Stimulated activated CD4-positive, alpha-beta T cell treated with anti-CD3 and anti-CD28 coated beads, Interleukin-2, amount 100 ng/mL, for 4 hours (primary cell): ENCODE results near the gene JAKMIP3.
"Not testable (repeated sequence)": the region's sequence is repeated elsewhere in the genome, so short reads cannot be mapped to it uniquely, and the experiment has no call there.

Experiments used
- DNase-seq: peaks from one replicate; pipeline ENCODE4 v3.0.0-alpha.2; 2020; ENCODE audit warnings: low read depth

JAKMIP3 gene

GRCh38 chr10:132064082-132064755 is 1.5 kb upstream of the JAKMIP3 start:
- no peak for DNase-seq

GRCh38 chr10:132064771-132065437 is 842 bp upstream of the JAKMIP3 start:
- no peak for DNase-seq

- no peak for DNase-seq
Measured at GRCh38 chr10:132066186-132066585, 440 bp downstream of the JAKMIP3 start.

GRCh38 chr10:132066812-132067211 is 1.1 kb downstream of the JAKMIP3 start:
- DNase-seq: no peak

DNA sequence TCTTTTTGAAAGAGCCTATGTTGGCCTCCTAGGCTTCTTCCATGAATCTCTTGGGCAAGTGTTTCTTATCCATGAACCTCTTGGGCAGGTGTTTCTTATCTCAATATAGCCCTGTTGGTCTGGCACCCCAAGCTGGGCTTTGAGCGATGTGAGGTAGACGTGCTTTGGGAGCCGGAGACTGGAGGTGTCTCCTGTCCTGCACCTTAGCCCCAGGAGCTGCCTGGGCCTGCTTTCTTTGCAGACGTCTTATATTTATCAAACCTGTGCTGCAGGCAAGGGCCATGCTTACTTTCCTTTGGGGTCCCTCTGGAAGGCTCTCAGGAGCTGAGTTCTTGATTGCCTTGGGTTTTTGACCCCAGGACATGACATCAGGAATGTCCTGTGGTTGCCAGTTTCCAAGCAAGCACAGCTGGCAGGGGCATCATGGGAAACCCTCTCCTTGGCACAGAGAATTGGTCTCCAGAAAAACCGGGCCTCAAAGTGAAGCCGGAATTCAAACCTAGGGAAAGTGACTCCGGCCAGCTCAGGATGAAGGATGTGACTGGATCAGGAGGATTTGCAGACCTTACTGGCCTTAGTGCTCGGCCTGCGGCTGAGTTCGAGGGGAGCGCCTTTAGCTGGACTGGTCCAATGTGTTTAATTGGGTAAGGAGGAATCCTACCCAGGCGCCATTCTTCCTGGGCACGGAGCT is 2.8 kb downstream of the JAKMIP3 start:
- DNase-seq: no peak

DNA sequence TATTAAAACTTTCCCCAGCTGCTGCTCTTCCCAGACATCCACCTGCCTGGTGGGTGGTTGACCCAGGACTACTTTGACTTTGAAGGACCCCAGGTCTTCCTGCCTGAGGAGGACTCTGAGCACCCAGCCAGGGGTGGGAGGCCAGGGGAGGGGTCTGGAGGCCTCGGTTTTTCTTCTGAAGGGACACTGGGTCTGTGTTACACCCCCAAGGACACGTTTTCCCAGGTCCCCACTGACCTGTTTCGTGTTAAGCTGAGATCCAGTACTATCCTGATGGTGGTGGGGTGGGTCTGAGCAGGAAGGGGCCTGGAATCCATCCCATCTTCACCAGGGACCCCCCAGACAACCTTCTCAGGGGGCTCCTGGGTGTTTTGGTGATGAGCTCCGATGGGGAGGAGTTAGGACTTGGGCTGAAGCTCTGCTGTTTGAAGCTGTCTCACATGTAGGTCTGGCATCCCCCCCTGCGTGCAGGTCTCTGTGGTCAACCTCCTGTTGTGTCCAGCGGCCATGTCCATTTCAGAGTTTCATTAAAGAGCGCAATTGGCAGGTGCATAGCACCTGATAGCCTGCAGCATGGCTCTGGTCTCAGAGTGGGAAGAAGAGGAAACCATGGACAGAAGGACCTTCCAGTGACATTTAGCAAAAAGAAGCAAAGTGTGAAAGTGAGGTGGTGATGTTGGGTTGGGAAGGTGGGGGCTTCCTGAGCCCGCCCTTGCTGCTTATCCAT is 3.5 kb downstream of the JAKMIP3 start:
- DNase-seq: no peak

DNA sequence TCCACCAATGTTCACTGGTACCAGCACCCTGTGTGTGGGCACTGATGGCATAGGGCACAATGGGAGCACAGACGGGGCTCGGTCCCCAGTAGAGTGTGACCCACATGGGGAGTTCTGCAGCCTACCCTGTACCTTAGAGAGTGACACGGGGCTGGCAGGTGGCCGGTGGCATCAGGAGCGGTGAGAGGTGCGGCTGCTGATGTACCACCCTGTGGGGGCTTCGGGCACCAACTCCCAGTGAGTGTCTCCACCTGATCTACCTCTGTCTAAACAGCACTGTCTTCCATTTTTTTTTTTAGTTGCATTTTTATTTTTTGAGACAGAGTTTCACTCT is 4.1 kb downstream of the JAKMIP3 start:
- no peak for DNase-seq

DNA sequence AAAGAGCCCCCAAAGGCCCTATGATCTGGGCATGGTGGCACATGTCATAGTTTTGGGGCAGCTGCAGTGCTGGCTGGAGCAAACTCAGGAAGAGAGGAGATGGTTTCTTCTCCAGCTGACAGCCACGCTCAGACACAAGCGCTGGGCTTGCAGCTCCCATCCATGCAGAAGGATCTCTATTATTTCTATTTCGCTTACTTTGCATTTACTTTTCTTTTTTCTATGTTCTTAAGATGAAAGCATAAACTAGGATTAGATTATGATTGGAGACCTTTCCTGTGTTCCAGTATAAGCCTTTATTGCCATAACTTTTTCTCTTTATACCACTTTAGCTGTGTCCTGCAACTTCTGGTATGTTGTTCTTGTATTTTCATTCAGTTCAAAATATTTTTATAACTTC is 5.0 kb downstream of the JAKMIP3 start:
- no peak for DNase-seq

GRCh38 chr10:132071667-132072066 is 5.9 kb downstream of the JAKMIP3 start:
- DNase-seq: no peak

- DNase-seq: no peak
Measured at GRCh38 chr10:132075909-132076577, 10.3 kb downstream of the JAKMIP3 start.

DNA sequence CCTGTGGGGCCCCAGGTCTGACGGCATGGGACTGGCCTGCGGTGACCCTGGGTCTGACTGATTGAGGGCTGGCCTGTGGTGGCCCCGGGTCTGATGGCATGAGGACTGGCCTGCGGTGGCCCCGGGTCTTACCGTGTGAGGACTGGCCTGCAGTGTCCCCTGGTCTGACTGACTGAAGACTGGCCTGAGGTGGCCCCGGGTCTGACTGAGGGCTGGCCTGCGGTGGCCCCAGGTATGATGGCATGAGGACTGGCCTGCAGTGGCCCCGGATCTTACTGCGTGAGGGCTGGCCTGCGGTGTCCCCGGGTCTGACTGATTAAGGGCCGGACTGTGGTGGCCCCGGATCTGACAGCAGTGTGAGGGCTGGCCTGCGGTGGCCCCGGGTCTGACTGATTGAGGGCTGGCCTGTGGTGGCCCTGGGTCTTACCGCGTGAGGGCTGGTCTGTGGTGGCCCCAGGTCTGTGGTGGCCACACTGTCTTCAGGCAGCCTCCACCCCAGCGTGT is 10.9 kb downstream of the JAKMIP3 start:
- DNase-seq: no peak

DNA sequence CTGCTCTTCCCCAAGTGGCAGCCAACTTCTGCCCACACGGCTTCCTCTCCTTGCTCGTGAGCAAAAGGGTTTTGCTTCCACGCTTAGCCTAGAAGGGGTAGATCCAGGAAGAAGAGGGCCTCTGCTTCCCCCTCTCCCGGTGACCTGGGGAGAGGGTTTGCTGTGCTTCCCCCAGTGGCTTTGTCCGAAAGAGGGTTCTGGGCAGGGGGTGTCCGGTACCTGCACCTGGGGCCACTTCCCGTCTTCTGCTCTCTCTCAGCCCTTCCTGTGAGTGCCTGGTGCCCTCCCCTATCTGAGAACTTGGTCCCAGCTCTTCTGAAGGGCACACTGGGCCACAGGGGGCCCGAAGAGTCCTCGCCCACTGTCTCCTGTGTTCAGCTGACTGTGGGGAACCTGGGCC is 11.3 kb downstream of the JAKMIP3 start:
- DNase-seq: no peak

GRCh38 chr10:132078746-132079345 is 13.1 kb downstream of the JAKMIP3 start:
- DNase-seq: no peak

DNA sequence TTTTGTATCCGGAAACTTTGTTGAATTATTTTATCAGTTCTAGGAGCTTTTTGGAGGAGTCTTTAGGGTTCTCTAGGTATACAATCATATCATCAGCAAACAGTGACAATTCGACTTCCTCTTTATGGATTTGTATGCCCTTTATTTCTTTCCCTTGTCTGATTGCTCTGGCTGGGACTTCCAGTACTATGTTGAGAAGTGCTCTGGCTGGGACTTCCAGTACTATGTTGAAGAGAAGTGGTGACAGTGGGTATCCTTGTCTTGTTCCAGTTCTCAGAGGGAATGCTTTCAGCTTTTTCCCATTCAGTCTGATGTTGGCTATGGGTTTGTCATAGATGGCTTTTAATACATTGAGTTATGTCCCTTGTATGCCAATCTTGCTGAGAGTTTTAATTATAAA is 18.6 kb downstream of the JAKMIP3 start:
- not testable (repeated sequence) for DNase-seq

DNA sequence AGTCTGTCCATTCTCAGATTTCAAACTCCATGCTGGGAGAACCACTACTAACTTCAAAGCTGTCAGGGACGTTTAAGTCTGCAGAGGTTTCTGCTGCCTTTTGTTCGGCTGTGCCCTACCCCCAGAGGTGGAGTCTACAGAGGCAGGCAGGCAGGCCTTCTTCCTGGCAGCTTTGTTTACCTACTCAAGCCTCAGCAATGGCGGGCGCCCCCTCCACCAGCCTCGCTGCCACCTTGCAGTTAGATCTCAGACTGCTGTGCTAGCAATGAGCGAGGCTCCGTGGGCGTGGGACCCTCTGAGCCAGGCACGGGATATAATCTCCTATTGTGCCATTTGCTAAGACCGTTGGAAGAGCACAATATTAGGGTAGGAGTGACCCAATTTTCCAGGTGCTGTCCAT is 27.5 kb downstream of the JAKMIP3 start:
- DNase-seq: not testable (repeated sequence)

DNA sequence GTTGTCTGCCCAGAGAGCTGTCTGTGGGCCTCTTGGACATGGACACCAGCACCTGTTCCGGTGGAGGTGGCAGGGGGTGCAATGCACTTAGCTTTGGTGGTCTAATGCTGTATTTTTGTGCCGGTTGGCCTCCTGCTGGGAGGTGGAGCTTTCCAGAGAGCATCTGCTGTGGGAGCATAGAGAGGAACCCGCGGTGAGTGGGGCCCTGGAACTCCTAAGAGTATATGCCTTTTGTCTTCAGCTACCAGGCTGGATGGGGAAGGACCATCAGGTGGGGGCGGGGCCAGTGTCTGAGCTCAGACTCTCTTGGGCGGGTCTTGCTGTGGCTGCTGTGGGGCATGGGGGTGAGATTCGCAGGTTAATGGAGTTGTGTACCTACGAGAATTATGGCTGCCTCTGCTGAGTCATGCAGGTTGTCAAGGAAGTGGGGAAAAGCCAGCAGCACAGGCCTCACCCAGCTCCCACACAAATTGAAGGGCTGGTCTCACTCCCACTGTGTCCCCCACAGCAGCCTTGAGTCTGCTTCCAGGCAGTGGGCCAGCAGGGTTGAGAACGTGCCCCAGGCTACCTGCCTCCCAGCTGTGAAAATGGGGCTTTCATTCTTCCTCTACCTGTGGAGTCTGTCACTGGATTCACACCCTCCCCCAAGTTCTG is 29.0 kb downstream of the JAKMIP3 start:
- DNase-seq: no peak

- DNase-seq: no peak
Measured at GRCh38 chr10:132095403-132096113, 29.8 kb downstream of the JAKMIP3 start.

DNA sequence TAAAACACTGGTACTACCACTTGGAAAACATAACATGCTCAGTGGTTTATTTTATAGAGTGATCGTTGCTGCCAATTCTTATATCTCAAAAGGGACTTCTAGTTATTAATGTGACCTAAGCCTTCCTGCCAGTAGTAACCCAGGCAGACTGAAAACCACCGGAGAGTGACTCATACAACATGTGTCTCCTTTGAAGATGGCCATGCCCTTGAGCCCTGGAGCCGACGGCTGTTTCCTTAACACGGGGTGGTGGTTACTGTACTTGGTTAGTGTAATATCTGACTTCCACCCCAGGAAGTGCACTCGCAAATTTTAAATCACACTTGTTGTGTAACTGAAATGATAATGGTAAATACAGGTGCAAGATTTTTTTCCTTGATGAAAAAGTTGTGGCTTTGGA is 30.5 kb downstream of the JAKMIP3 start:
- DNase-seq: no peak

DNA sequence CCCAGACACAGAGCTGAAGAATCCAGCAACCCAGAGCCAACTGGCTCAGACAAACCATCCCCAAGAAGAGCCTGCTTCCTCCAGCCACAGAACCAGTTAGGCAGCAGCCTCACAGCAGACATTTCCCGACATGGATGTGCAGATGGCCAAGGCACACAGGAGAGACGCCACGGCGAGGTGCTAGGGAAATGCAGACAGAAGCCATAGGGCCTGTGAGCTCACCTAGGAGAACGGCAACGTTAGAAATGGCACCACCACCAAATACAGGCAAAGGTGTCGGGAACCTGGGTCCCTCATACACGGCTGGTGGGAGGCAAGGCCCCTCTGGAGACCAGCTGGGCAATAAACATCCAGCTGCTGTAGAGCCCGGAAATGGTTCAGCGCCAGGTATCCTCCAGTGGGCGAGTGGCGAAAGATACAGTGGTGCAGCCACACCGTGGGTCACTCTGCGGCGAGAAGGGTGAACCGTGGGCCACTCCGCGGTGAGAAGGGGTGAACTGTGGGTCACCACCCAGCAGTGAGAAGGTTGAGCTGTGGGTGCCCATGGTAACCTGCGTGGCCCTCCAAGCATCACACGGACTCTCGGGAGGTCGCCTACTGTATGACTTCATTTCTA is 31.2 kb downstream of the JAKMIP3 start:
- DNase-seq: no peak
